Esophagus muscularis mucosa (tissue), 4 donors: Measurements from ENCODE around the gene TMPRSS11E.

Experiments
- CTCF ChIP-seq, 3 experiments: fragments of 200-600 bp in 2 of 3; fragments of 450-650 bp in 1 of 3; sonication (generic) in 2 of 3; IDR thresholded peaks; one replicate each; pipeline ENCODE4 v1.5.1; 2017 to 2019; ENCODE audit warnings: antibody characterized with exemption in 3 of 3, mild to moderate bottlenecking in 2 of 3, moderate library complexity in 1 of 3
- EP300 ChIP-seq: sonication (generic); formaldehyde crosslinking; IDR thresholded peaks from one replicate; pipeline ENCODE4 v1.6.1; 2017; ENCODE audit warnings: antibody characterized with exemption
- POLR2A ChIP-seq: fragments of 450-650 bp; IDR thresholded peaks from one replicate; pipeline ENCODE4 v1.6.1; 2017; ENCODE audit warnings: antibody characterized with exemption, moderate library complexity, mild to moderate bottlenecking, low read depth
- POLR2AphosphoS5 ChIP-seq, 2 donors: sonication (generic); formaldehyde crosslinking; IDR thresholded peaks; one replicate each; pipeline ENCODE4 v1.6.1; 2017; ENCODE audit warnings: antibody characterized with exemption in 2 of 2

GRCh38 chr4:68466751-68467150 lies 19.5 kb downstream of the TMPRSS11E start:
- TF ChIP-seq CTCF (IDR thresholded peaks at IDR 0.05), result no peak
- TF ChIP-seq POLR2A, result no peak
- TF ChIP-seq POLR2AphosphoS5 (IDR thresholded peaks at IDR 0.05), result no peak
- TF ChIP-seq EP300, result no peak
